Ovary (tissue), 3 donors: Measurements from ENCODE around the gene LDB2.

Experiments
- CTCF ChIP-seq, 3 donors: fragments of 450-650 bp in 2 of 3; fragments of 200-600 bp in 1 of 3; IDR thresholded peaks; one replicate each; pipeline versions ENCODE4 v1.5.1 to v1.8.0; 2016 to 2022; ENCODE audit warnings: antibody characterized with exemption in 3 of 3, mild to moderate bottlenecking in 1 of 3
- EP300 ChIP-seq: sonication (generic); formaldehyde crosslinking; IDR thresholded peaks from one replicate; pipeline ENCODE4 v1.6.1; 2017; ENCODE audit warnings: antibody characterized with exemption
- POLR2A ChIP-seq: fragments of 450-650 bp; IDR thresholded peaks from one replicate; pipeline ENCODE4 v1.6.1; 2017; ENCODE audit warnings: antibody characterized with exemption, mild to moderate bottlenecking, moderate library complexity
- donor health status: DM: no; HTN: no; CAD: no.

- no peak for TF ChIP-seq POLR2A
- no peak for TF ChIP-seq CTCF (IDR thresholded peaks at IDR 0.05)
- TF ChIP-seq EP300, result no peak
Observed at GRCh38 chr4:16480011-16480410, 418.4 kb downstream of the LDB2 start.
